HG03460 (cell line): ENCODE data around the gene TSR1.

ENCODE experiments used
- ATAC-seq: cut with Tn5 transposase; IDR thresholded peaks from one replicate; pipeline ENCODE4 v1.9.1; 2021; ENCODE audit not compliant: unreplicated experiment

Gene TSR1

GRCh38 chr17:2289878-2290478, 46.3 kb downstream of the TSR1 start:
- no peak for ATAC-seq

GRCh38 chr17:2283302-2283701, 53.0 kb downstream of the TSR1 start:
- no peak for ATAC-seq

- ATAC-seq = no peak
Observed at GRCh38 chr17:2282297-2282873, 53.9 kb downstream of the TSR1 start.

DNA sequence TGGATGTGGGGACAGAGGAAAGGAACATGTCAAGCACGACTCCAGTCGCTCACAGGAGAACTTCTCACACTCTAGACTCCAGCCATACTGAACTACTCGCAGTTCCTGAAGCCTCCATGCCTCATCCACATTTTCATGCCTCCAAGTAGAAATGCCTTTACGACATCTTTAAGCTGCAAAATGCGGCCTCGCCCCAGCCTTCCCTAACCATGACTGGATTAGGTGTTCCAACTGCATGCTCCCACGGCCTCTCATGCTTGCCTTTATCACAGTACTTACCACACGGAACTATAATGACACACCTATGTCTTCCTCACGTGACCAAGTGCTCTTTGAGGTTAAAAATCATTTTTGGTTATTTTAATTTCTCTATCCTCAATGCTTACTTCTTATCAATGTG, 56.5 kb downstream of the TSR1 start:
- ATAC-seq = no peak

- no peak for ATAC-seq
Observed at GRCh38 chr17:2277429-2278170, 58.7 kb downstream of the TSR1 start.

GRCh38 chr17:2275722-2276121, 60.5 kb downstream of the TSR1 start:
- ATAC-seq = no peak

- no peak for ATAC-seq
Observed at GRCh38 chr17:2274414-2274813, 61.8 kb downstream of the TSR1 start.
